T-helper 2 cell (primary cell): ENCODE data around the gene HINFP.
"Not testable (repeated sequence)": the region's sequence is repeated elsewhere in the genome, so short reads cannot be mapped to it uniquely, and the experiment has no call there.

Experiments
- DNase-seq, 5 experiments: peaks; one replicate each; pipeline versions ENCODE4 v3.0.0 to v3.0.0-alpha.2; 2012 to 2022

HINFP gene

DNA sequence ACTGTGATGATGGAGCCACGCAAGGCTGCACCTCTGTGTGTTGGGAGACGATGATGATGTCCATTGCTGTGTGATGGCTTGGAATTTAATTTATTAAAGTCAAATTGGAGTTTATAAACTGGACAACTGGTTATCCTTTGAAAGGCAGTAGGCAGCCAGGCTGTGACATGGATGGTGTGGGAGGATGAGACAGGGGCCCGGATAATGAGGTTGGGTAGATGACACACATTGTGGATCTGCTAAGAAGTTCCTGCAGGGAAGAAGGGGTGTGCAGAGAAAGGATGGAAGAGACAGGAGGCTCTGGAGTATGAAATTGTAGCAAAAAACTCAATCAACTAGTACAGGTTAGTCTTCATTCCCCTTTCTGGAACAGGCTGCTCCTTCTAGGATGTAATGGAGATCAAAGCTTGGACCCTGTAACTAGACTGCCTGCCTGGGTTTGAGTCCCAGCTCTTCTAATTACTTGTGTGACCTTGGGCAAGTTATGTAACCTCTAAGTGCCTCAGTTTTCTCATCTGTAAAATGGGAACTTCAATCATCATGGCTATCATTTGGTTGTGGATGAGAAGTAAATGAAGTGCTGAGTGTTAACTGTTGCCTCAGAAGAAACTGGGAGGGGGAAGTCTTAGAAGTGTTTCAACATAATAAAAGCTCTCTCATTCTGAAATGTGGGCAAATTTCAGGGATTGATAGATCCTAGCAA is 4.2 kb upstream of the HINFP start:
- no peak for DNase-seq

DNA sequence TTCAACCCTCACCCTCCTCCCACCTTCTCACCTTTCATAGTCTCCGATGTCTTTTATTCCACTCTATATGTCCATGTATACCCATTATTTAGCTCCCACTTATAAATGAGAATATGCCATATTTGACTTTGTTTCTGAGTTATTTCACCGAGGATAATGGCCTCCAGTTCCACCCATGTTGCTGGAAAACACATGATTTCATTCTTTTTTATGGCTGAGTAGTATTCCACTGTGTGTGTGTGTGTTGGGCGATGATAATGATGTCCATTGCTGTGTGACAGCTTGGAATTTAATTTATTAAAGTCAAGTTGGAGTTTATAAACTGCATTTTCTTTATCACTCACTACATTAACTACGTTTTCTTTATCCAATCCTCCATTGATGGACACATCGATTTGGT is 3.2 kb upstream of the HINFP start:
- DNase-seq = no peak

DNA sequence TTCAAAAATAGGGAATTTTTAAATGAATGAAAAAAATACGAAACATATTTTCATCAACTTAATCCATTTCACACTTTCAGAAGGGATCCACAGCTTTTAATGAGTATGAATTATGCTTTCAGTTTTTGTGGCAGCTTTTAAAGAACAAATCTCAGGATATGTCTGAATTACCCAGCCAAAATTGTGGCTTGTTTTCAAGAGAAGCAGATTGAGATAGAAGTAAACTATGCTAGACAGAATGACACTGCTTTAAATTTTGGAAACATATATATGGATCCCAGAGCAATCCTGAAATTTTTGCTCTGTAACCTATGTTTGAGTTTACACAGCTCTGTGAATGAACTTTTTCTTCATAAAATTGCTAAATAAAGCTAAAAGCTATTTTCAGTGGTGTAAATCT is 2.4 kb upstream of the HINFP start:
- no peak for DNase-seq

DNA sequence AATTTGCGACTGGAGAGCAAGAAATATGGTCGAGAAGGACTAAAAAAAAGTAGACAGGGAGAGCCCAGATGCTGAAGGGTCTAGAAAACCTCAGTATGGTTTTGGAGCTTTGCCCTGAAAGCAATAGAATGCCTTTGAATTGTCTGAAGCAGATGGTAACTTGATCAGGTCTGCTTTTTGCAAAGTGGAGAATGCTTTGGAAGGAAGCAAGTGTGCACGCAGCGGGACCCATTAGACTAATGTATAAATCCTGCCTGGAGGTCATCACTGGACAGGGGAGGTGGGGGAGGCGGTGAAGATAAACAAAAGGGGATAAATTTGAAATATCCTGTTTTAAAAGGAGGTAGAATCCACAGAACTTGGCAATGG is 757 bp upstream of the HINFP start:
- no peak for DNase-seq

DNA sequence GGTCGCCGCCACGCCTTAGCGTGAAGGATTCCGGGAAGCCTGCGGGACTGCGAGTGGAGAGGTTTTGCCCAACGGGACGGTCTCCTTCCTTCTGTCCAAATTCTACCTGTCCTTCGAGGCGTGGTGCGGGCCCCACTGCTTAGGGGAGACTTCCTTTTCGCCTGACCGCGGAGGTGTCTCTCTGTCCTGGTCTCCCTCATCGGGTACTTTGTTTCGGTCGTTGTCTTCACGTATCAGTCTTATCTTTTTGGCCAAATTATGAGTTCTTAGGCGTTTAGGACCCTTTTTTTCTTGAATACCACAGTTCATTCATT is 388 bp downstream of the HINFP start:
- no peak for DNase-seq

- DNase-seq = no peak
Measured at GRCh38 chr11:119125821-119126220, 4.4 kb downstream of the HINFP start.

DNA sequence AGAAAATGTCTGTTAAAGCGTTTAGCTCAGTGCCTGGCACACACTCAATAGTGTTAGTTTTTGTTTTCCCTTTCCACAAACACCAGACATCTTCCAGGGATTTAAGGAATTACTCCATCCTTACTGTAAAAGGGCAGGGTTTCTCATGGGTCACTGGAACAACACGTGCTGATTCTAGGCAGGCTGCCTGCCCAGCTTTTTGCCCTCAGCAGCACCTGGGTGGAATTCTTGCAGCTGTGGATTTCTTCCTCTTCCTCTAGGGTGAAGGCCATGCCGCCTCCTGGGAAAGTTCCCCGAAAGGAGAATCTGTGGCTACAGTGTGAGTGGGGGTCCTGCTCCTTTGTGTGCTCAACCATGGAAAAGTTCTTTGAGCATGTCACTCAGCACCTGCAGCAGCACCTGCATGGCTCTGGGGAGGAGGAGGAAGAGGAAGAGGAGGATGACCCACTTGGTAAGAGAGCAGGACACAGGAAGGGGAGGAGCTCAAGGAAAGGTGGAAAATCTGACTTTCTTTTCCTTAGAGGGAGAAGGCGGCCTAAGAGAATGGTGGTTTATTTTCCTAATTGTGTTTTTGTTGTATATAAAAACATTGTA is 5.4 kb downstream of the HINFP start:
- no peak for DNase-seq

- no peak for DNase-seq
Measured at GRCh38 chr11:119130662-119131061, 9.3 kb downstream of the HINFP start.

- no peak for DNase-seq
Measured at GRCh38 chr11:119134389-119134978, 13.1 kb downstream of the HINFP start.

GRCh38 chr11:119139276-119139675 is 17.9 kb downstream of the HINFP start:
- not testable (repeated sequence) for DNase-seq

- DNase-seq = peak in 1 of 5 experiments; percentile 38
Measured at GRCh38 chr11:119144825-119145486, 23.6 kb downstream of the HINFP start.

DNA sequence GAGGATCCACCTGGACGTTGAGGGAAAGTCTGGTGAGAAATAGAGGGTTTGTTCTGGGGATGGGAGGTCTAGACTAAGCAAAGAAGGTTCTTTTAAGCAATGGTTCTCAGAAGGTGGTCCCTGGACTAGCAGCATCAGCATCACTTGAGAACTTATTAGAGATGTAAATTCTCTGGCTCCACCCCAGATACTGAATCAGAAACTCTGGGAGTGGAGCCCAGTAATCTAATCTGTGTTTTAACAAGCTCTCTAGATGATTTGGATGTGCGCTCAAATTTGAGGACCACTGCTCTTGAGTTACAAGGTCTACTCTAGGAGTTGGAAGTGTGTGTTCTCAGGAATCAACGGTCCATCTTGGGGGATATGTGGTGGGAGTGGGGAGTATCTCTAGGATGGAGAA is 24.2 kb downstream of the HINFP start:
- no peak for DNase-seq

DNA sequence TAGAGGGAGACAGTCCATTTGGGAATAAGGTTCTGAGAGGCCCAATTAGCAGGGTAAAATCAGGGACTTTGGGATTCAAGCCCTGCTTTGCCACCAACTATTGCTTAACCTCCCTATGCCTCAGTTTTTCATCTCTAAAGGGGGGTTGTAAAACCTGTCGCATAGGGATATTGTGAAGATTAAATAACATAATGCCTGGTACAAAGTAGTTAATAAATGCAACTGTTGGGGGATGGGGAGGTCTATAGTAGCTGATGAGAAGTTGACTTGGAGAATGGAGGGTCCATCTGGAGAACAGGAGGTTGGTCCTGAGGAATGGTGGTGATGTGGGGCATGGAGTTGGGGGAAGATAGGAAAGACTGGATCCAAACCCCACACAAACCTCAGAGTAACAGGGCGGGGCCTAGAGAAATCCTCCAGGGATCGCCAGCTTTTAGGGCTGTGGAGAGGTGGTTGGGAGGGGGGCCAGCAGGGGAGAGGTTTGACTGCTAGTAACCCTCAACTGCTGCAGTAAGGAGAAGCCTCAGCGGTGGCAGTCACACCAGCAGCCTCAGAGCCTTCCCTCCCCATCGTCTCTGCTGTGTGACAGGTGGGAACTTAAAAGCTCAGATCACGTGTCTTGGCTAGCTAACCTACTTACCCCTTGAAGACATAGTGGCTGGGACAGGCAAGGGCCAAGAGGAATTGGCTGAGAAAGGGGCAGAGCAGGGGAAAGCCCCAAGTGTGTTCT is 26.4 kb downstream of the HINFP start:
- DNase-seq = peak in 1 of 5 experiments; percentile 21

DNA sequence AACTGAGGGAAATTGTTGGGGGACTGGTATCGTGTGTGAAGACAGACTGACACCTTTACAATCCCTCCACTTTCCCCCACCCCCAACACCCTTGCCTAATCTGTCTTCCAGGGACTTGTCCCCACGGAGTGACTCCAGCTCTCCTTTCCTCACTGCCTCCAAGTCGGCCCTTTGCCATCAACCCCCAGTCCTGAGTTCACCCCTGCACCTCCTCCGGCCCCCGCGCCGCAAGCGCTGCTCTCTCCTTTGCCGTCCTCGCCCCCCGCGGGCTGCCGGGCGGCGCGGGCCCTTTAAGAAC is 27.3 kb downstream of the HINFP start:
- DNase-seq = no peak

- peak in 3 of 5 experiments; percentile 8 to 18 (median 10) for DNase-seq
Measured at GRCh38 chr11:119149018-119149785, 27.8 kb downstream of the HINFP start, which contains the start of gene ABCG4. Gene ABCG4, plus strand, starts transcription at chr11:119149052. Its CDS starts 914 bp downstream, at chr11:119149966.

- DNase-seq = no peak
Measured at GRCh38 chr11:119149786-119150275, 28.5 kb downstream of the HINFP start.

DNA sequence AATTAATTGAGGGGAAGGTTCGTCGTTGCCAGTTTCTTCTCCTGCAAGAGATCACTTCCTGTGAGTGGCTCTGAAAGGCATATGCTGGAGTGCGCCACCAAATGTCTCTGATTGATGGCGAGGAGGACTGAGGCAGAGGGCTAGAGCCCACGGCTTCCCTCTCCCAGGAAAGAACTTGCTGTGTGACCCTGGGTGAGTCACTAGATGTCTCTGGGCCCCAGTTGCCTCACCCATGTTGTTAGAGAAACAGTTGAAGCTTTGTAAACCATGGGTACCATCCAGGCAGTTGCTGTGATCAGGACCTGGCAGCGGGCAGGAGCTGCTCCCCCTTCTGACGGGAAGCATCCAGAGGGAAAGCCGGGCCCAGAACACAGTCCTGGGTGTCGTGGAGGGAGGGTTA is 30.7 kb downstream of the HINFP start:
- peak in 1 of 5 experiments; percentile 9 for DNase-seq

DNA sequence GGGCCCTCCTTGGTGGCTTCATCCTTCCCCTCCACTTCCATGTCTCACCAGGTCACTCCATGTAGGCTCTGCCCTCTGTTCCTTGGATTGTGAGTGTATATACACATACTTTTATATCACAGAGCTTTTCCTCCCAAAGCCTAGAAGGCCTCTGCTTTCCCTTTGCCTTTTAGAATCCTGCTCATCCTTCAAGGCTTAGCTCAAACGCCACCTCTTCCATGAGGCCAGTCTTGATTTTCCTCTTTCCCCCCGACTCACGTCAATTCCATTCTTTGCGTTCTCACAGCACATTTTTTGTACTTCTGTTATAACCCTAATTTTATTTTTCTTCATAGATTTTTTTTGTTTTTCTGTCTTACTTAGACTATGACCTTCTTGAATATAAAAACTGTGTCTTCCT is 31.2 kb downstream of the HINFP start:
- no peak for DNase-seq

GRCh38 chr11:119153049-119153818 is 31.9 kb downstream of the HINFP start:
- no peak for DNase-seq

DNA sequence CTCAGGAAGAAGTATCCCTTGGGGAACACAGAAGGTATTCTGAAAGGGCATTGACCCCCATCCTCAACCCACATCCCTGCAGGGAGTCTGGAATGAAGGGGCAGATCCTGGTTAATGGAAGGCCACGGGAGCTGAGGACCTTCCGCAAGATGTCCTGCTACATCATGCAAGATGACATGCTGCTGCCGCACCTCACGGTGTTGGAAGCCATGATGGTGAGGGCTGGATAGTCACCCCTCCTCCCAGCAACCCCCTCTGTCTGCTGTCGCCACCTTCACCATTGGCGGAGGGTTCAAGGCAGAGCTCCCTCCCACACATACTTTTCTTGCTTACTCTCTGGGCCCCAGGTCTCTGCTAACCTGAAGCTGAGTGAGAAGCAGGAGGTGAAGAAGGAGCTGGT is 32.8 kb downstream of the HINFP start:
- no peak for DNase-seq

GRCh38 chr11:119155733-119156492 is 34.5 kb downstream of the HINFP start:
- DNase-seq = no peak
